Globus pallidus (tissue), 1 donor: Measurements from ENCODE around the gene AFF3.
"Not testable (repeated sequence)": the region's sequence is repeated elsewhere in the genome, so short reads cannot be mapped to it uniquely, and the experiment has no call there.

ENCODE experiments used
- DNase-seq: peaks from one replicate; pipeline ENCODE4 v3.0.0-alpha.2; 2015; ENCODE audit warnings: low spot score

The AFF3 gene

GRCh38 chr2:99933491-99933890, 208.9 kb downstream of the AFF3 start:
- DNase-seq, result not testable (repeated sequence)

- no peak for DNase-seq
Measured at GRCh38 chr2:99928470-99929053, 213.8 kb downstream of the AFF3 start.

- DNase-seq, result not testable (repeated sequence)
Measured at GRCh38 chr2:99927690-99928207, 214.6 kb downstream of the AFF3 start.

GRCh38 chr2:99926986-99927385, 215.4 kb downstream of the AFF3 start:
- no peak for DNase-seq

GRCh38 chr2:99925960-99926359, 216.4 kb downstream of the AFF3 start:
- no peak for DNase-seq

DNA sequence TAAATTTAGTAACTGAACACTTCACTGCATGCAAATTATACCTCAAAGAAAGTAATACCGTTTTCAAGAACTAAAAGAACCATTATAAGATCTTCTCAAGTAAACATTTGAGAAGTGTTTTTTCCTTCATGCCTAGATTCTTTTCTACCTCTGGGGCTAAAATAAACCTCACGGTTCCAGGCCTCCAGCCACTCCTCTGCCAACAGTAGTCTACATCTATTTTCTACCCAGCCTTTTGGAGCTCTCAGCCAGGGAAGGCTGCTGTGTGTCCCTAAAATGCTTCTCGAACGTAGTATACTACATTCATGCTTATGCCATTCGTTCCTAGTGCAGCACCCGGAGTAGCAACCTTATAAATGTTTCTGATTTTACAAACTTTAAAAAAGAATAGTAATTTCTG, 219.7 kb downstream of the AFF3 start:
- no peak for DNase-seq

GRCh38 chr2:99921903-99922302, 220.5 kb downstream of the AFF3 start:
- no peak for DNase-seq

GRCh38 chr2:99918389-99918788, 224.0 kb downstream of the AFF3 start:
- no peak for DNase-seq

- no peak for DNase-seq
Measured at GRCh38 chr2:99915108-99915675, 227.2 kb downstream of the AFF3 start.

GRCh38 chr2:99911736-99912135, 230.7 kb downstream of the AFF3 start:
- DNase-seq, result no peak

GRCh38 chr2:99910902-99911301, 231.5 kb downstream of the AFF3 start:
- DNase-seq, result no peak

DNA sequence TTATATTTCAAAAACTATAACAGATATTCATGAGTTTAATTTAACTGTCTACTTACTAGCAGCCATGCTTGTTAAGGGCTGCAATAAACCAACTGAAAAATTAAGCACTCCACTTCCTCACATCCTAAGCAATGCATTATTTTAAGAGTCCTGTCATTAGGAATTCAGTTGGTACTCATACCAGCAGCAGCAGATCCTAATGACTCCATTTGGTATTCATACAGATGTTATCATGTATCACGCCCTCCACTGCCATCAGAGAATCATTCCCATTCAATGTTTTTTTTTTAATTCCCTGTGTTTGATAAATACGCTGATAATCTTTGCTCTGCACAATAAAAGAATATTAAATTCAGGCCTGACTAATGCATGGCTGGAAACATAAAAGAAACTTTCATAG, 236.8 kb downstream of the AFF3 start:
- DNase-seq, result no peak

GRCh38 chr2:99905025-99905424, 237.4 kb downstream of the AFF3 start:
- no peak for DNase-seq

GRCh38 chr2:99903981-99904380, 238.4 kb downstream of the AFF3 start:
- no peak for DNase-seq

- DNase-seq, result peak; percentile 66
Measured at GRCh38 chr2:99900556-99900955, 241.8 kb downstream of the AFF3 start.

DNA sequence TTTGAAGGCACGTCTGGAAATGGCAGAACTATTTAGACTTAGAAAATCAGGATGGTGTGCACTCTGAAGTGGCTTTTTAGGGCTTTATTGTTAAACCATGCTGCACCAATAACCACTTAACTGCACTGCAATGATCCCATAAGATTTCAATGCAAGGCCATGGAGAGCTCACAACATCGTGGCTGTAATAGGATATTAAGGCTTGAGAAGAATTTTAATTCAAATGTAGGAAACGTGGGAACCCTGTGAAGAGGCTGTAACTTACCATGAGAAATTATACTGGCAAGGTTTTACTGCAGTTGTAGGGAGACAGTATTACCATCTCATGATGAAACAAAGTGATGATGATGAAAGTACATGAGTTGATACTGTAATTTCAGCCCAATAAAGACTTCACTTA, 242.5 kb downstream of the AFF3 start:
- DNase-seq, result no peak

GRCh38 chr2:99899058-99899855, 243.1 kb downstream of the AFF3 start:
- no peak for DNase-seq

DNA sequence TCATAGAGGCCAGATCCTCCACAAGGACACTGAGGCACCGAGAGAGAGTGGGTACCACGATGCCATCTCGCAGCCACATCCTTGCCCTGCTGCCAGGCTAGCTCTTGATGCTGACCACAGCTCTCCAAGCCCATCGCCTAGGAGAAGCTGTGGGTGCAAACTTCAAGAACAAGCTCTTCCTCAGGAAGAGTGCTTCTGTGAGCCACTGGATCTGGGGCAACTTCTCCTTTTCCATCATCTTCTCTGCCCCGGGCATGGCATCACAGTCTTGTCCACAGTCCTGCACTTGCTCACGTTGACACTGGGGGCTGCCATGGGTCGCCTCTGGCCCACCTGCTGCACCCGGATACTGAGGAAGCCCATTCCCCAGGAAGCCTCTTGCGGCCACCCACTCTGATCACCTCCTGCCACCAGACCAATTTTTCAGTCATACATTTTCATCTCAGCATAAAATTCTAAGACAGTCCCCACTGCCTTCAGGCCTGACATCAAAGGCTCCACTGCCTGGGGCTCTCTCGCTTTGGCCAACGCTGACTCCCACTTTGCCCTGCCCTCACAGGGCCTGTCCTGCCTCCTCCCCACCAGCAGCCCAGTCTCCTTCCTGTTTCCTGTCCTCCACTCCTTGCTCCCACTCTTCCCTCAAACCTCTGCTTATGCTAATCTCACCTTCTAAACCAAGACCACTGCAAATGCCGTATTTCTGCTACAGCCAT, 243.9 kb downstream of the AFF3 start:
- no peak for DNase-seq

DNA sequence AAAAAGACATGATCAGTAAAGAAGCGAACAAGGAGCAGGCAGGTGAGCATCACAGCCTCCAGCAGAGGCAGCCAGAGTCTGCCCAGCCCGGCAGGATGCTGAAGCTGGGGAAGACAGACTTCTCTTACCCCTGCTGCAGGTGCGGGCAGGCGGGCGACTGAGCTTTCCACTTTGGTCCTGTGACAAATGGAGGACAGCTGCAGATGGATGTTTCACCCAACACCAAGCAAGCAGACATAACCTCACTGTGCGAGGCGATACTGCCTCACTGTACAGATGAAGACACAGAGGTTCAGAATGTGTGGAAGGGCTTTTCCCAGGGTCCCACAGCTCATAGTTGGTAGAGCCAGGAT, 251.0 kb downstream of the AFF3 start:
- no peak for DNase-seq

DNA sequence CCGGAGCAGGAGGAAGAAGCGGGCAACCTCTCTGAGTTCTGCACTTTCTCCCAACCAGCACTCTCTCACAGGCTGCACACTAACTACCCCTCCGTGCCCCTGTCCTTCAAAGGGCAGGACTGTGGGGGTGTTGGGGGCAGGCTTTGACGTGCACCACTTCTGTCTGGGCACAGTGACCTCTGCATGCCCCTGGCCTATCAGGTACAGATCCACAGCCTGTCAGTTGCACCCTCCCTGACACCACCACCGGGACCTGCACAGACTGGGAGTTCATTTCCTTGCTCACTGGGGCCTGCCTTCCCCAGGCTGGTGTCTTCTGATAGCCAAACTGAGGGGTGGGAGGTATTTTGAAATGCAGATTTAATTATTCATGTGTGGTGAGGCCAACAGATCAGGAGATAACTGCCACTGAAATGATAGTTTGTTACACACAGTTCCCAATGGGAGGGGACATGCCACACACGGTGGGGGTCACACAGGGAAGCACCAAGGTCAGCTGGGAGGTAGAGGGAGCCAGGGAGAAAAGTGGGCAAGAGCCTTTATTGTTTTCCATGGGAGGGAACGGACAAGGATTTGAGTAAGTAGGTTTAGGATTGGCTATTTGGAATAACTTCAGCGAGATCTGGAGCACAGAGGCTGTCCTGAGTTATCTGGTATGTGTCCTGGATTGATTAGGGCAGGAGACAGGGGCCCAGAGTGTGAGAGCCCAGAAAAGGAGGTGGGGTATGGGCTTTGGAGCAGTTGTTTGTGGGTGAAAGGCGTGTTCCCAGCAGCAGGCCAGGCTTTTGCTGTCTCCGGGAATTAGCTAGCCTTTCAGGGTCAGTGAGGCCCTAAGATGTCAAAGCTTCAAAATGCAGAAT, 251.6 kb downstream of the AFF3 start:
- DNase-seq, result no peak

GRCh38 chr2:99888617-99889016, 253.8 kb downstream of the AFF3 start:
- no peak for DNase-seq

DNA sequence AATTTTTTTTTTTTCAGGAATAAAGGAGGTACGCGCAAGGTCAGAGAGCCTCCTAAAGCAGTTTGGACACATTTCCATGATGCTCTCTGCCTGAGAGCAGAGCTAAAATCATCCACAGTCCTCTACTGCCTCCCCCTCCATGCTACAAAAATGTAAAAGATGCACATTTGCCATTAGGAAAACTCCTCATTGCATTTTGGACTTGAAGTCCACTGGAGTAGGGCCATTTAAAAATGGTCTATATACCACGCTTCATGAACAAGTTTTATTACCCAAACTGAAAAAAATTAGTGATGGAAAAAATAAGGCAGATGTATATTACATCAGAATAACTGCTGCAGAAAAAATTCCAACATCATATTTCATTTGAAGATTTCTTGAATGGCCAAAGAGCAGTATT, 256.0 kb downstream of the AFF3 start:
- no peak for DNase-seq
